GM12801 (cell line): ENCODE results near the gene RPS3.

ENCODE experiments used
- CTCF ChIP-seq: IDR thresholded peaks from one replicate; pipeline ENCODE4 v1.5.1; 2011; ENCODE audit warnings: control low read depth; ENCODE audit not compliant: insufficient read length; ENCODE audit errors: extremely low read depth

RPS3 gene

DNA sequence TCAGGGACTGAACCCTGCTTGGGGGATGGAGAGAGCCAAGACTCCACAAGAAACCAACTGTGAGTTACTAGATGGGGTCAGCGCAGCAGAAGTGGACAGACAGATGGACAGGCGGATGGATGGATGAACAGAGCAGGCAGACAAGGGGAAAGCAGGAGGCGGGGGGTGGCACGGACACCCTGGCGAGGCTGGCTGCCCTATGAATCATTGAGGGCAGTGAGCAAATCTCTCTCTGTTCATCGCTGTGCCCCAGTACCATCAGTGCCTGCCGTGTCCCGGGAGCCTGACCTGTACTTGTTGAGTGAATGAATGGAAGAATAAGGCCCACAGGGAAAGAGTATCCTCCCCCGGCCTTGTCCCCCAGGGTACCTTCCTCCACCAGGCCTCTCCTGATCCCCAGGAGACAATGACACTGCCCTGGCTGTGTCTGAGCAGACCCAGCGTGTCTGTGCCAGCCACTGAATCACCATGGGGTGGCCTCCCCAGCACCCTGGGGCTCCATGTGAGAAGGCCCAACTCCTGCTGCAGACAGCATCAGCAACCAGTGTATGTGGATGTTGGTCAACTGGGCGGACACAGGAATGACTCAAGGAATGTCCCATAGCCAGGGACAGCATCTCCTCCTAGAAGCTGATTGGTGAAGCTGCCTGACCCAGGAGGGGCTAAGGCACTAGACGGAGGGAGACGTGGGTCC is 38.8 kb downstream of the RPS3 start:
- no peak for TF ChIP-seq CTCF

GRCh38 chr11:75439026-75439425 is 39.7 kb downstream of the RPS3 start:
- TF ChIP-seq CTCF, result no peak

DNA sequence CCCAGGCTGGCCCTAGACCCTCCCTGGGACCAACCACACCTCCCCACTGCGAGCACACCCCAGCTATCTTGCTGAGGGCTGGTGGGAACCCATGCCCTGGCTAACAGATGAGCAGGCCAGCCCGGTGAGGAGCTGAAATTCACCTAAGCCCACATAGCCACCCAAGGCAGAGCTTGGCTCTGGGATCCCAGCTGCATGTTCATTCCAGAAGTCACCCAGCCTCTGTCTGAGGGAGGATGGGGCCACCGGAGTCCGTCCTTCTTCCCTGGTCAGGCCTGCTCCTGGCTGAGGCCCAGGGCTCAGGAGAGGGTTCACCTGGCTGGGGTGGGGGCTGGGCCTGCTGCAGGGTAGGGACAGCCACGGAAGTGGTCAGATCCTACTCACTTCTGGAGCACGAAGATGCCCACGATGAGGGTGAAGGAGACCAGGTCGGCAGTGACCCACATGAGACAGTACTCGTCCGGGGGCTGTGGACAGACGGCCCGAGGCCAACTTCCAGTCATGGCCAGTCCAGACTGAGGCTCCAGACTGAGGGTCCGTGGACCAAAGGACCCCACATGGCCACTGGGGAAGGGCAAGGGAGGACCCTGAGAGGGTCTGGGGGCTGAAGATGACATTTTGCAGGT is 40.3 kb downstream of the RPS3 start:
- no peak for TF ChIP-seq CTCF

DNA sequence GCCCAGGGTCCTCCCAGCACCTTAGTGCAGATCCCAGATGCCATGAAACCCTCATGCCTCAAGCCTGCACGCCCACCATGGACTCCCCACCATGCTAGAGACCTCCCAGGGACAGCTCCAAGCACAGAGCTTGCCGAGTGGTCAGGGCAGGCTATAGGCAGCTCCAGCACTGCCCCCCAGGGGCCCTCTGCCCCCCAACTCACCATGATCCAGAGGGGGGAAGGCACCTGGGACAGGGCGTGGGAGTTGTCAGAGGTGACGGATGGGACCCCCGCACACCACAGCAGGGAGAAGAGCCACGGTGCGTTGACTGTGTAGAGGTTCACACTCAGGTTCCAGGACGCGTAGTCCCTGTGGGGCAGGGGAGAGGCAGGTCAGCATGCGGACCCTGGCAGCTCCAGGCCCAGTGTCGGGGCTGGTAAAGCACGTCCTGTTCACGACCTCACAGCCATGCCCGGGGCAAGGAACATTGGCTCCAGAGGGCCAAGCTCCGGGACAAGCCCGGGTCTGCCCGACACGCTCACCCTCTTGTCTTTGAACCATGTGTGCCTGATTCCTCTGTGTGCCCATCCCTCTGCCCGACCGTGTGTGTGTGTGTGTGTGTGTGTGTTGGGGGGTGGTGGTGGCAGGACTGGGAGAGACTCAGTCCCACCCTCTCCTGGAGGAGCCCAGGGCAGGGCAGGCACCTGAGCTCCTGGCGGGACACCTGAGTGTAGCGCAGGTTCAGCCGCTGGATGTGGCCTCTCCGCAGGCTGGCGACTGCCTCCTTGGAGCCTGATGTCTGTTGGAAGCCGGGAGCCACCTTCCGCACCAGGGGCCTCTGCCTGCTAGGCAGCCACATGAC is 41.9 kb downstream of the RPS3 start:
- TF ChIP-seq CTCF, result no peak

- TF ChIP-seq CTCF, result no peak
Observed at GRCh38 chr11:75441804-75442132, 42.5 kb downstream of the RPS3 start.

- TF ChIP-seq CTCF, result no peak
Observed at GRCh38 chr11:75442161-75442885, 43.0 kb downstream of the RPS3 start.

GRCh38 chr11:75443043-75443442 is 43.7 kb downstream of the RPS3 start:
- no peak for TF ChIP-seq CTCF
